HepG2 (cell line): ENCODE measurements around the gene ADSS1. TPM values are rescaled to one million over a fixed set of nuclear protein-coding genes. Genes with fewer than 3 reads are reported as not detected.

ENCODE experiments used
- EEA1 ChIP-seq: sonication (generic); formaldehyde crosslinking; IDR thresholded peaks from 2 replicates; pipeline ENCODE4 v1.5.1; 2020; ENCODE audit warnings: mild to moderate bottlenecking, missing genetic modification reagents, borderline replicate concordance
- HCFC1 ChIP-seq: fragments of 150-350 bp; IDR thresholded peaks from 2 replicates; pipeline ENCODE4 v1.6.1; 2014; ENCODE audit warnings: low read depth, low read length
- KDM2A ChIP-seq: sonication (generic); formaldehyde crosslinking; IDR thresholded peaks from 2 replicates; pipeline ENCODE4 v1.4.0; 2020; ENCODE audit warnings: low read depth, missing genetic modification reagents, borderline replicate concordance
- PHF5A ChIP-seq: IDR thresholded peaks from one replicate; pipeline ENCODE4 v1.6.1; 2018; ENCODE audit warnings: low read depth, missing genetic modification reagents; ENCODE audit not compliant: unreplicated experiment
- PRDM10 ChIP-seq: sonication (generic); formaldehyde crosslinking; IDR thresholded peaks from 2 replicates; pipeline ENCODE4 v1.4.0; 2020; ENCODE audit warnings: low read depth, missing genetic modification reagents
- ZBTB38 ChIP-seq: sonication (generic); formaldehyde crosslinking; IDR thresholded peaks from 2 replicates; pipeline ENCODE4 v1.5.1; 2020; ENCODE audit warnings: mild to moderate bottlenecking, missing genetic modification reagents
- ZNF207 ChIP-seq: fragments of 450-650 bp; IDR thresholded peaks from 2 replicates; pipeline ENCODE4 v1.6.1; 2016; ENCODE audit warnings: antibody characterized with exemption, borderline replicate concordance
- ZNF512 ChIP-seq: sonication (generic); formaldehyde crosslinking; IDR thresholded peaks from 2 replicates; pipeline ENCODE4 v1.4.0; 2020; ENCODE audit warnings: mild to moderate bottlenecking, missing genetic modification reagents
- ZNF646 ChIP-seq: sonication (generic); formaldehyde crosslinking; IDR thresholded peaks from 2 replicates; pipeline ENCODE4 v1.9.0; 2021; ENCODE audit warnings: mild to moderate bottlenecking, missing genetic modification reagents
- polyA plus RNA-seq, 8 experiments: library from polyadenylated mRNA; depleted of rRNA in 3 of 8; stranded (reverse) in 7 of 8; unstranded in 1 of 8; fragments of >200 nt; fragmentation: Illumina TruSeq in 4 of 8; extraction: Trizol in 4 of 8; gene quantifications; 2 replicates each; pipeline versions ENCODE4 v1.2.1 to v1.2.3, GENCODE V29; 2011 to 2016; ENCODE audit warnings: low read depth in 4 of 8, missing spikeins in 1 of 8, mixed read lengths in 1 of 8; ENCODE audit not compliant: insufficient read depth in 1 of 8
- total RNA-seq, 5 experiments: library from RNA; depleted of rRNA; stranded (reverse); fragments of >200 nt; fragmentation: Illumina TruSeq; extraction: Trizol; gene quantifications; 2 replicates each; pipeline ENCODE4 v1.2.3, GENCODE V29; 2016; ENCODE audit warnings: low read depth in 1 of 5

Gene ADSS1
- total and polyA plus RNA-seq, 2 of the 13 experiments (the other 11 are each of a cell fraction or from before 2014, with no cell fraction given): 1.0 to 36.7 TPM

- 0 out of 2 replicates have a peak, but pooled peaks have one; percentile 1 for TF ChIP-seq KDM2A (CRISPR knock-in tag)
- 0 out of 2 replicates have a peak, but pooled peaks have one; percentile 38 for TF ChIP-seq EEA1
- TF ChIP-seq ZNF646 (CRISPR knock-in tag): no peak
- no peak for TF ChIP-seq PRDM10 (CRISPR knock-in tag)
- TF ChIP-seq HCFC1: no peak
- TF ChIP-seq ZNF512 (CRISPR knock-in tag): no peak
- TF ChIP-seq PHF5A (CRISPR knock-in tag): no peak
- no peak for TF ChIP-seq ZNF207
- TF ChIP-seq ZBTB38 (CRISPR knock-in tag): no peak
Observed at GRCh38 chr14:104753528-104754212, 29.6 kb downstream of the ADSS1 start (continued).
